Inflammatory macrophage (primary cell): ENCODE results near the gene PGD.
"Not testable (repeated sequence)": the region's sequence is repeated elsewhere in the genome, so short reads cannot be mapped to it uniquely, and the experiment has no call there.

Experiments
- DNase-seq, 2 donors: peaks; one replicate each; pipeline ENCODE4 v3.0.0-alpha.2; 2020 to 2022

The PGD gene

DNA sequence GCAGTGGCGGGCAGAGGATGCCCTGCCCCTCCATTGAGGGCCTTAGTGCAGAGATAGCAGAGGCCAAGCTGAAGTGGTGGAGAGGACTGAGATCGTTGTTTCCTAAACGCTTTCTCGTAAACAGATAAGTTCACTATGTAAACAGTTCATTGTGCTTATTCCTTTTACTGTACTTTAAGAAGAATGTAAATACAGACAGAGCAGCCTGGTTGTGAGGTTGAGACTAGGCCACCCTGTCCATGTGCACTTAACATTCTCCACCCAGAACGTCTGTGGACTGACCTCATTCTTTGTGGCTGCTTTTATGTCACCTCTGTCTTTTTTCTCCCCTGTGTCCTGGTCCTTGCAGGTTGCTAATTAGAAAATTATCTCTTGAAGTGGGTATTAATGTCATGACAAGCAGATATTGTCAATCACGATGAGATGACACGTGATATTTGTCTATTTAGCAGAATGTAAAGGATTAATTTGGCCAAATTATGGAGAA, 39.9 kb downstream of the PGD start:
- no peak for DNase-seq

DNA sequence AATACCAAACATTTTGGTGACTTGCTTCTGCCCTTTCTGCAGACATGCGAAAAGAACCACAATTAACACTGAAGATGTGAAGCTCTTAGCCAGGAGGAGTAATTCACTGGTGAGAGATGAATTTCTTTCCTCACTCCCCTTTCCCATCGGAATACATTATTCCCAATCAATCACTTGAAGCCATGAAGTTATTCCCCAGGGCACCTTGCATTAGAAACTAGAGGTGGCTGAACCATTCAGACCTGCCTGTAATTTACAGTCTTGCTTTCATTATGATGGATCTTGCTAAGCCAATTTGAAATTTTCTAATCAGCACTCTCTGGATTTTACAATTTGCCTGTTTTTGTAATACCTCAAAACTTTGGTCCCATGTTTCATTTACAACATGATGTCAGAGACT, 41.4 kb downstream of the PGD start:
- DNase-seq = no peak

DNA sequence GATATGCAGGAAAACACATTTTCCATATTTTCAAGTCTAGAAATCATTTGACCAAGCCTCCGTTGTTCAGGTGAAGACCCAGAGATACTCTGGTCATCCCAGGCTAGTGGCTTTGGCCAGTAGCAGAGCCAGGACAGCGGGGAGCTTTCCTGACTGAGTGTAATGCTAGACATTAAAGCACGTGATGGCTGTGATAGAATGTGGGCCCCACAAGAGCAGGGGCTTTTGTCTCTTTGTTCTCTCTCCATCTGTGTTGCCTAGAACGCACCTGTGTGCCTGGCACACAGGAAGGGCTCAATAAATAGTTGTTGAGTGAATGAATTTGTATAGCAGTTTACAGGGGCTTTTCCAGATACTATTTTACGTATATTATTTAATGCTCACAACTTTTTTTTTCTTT, 41.9 kb downstream of the PGD start:
- no peak for DNase-seq

DNA sequence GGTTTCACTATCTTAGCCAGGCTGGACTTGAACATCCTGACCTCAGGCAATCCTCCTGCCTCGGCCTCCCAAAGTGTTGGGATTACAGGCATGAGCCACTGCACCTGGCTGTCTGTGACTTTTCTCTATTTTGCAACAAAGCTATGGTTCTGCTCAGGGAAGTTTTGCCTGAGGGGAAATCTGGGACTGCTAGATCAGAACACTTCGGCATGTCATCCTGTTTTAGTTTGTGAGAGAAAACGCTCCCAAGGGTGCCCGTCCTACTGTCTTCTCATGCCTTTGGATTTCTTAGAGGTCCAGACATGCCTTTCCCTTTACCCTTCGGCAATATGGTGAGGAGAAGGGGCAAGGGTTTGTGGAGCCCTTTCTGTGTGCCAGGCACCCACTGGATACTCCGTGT, 45.4 kb downstream of the PGD start:
- no peak for DNase-seq

DNA sequence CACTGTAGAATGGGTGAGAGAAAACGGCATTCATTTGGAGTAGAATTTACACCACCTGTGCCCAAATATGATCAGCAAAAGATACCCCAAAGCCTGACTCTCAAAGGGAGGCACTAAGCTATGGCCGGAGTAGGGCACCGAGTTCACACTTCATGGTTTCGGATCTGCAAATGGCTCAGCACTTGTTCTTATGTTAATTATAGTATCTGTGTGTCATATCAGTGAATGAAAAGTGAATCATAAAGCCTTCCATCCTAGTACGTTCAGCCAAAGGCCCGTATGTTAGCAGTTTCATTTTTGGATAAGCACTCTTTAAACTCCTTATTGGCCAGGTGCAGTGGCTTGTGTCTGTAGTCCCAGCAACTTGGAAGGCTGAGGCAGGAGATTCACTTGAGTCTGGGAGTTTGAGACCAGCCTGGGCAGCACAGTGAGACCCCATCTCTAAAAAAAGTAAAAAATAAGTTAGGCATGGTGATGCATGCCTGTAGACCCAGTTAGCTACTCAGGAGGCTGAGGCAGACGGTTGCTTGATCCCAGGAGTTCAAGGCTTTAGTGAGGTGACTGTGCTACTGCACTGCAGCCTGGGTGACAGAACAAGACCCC, 46.0 kb downstream of the PGD start:
- no peak for DNase-seq

DNA sequence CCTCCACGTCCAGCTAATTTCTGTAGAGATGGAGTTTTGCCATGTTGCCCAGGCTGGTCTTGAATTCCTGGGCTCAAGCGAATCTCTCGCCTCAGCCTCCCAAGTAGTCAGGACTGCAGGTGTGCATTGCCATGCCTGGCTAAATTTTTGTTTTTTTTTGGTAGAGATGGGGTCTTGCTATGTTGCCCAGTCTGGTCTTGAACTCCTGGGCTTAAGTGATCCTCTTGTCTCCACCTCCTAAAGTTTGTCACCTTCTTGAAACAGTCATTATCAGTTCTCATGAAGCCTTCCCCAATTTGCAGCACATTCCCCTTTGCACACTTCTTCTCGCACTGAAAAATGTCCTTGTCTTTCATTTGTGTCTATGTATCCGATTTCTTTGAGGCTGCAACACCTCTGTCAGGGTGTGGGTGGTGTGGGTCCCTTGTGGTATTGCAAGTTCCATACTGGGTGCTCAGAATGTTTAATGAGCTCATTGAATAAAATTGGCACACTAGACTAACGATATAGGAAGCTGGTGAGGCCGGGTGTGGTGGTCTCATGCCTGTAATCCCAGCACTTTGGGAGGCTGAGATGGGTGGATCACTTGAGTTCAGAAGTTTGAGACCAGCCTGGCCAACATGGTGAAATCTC, 48.0 kb downstream of the PGD start:
- DNase-seq = no peak

DNA sequence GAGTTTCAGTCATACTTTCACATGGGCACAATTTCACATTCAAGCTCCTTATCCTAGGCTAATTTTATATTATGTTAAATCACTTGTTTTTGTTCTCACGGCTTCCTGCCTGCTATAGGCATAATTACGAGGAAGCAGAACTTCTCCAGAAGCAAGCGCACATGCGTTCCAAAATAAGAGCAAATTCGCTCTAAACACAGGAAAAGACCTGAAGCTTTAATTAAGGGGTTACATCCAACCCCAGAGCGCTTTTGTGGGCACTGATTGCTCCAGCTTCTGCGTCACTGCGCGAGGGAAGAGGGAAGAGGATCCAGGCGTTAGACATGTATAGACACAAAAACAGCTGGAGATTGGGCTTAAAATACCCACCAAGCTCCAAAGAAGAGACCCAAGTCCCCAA, 50.9 kb downstream of the PGD start, which contains the start of gene CORT:
TSS of gene CORT (plus strand) at position 281 of the 400 bp plus-strand sequence. CDS start 193 bp downstream, outside the sequence.
- no peak for DNase-seq

DNA sequence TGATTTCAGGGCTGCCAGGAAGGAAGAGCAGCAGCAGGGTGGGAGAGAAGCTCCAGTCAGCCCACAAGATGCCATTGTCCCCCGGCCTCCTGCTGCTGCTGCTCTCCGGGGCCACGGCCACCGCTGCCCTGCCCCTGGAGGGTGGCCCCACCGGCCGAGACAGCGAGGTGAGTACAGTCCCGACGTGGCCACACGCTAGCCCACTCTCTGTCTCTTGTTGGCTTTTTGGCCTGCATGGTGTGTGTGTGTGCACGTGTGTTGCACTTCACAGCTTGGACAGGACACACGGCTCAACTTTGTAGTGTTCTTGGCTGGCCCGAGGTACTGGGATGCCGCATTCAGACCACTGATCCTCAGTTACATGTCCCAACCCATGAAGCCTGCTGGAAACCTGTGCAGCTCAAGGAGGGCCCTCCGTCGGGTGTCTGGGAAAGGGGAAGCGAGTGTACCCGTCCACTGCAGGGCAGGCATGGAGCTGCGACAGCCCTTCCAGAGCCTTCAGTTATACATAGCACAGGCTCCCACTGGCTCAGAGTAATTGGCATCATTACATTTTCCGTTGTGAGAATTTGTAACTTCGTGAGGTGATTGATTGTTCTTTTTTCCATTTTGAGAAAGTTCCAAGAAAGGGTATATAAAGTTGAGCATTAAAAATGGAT, 51.4 kb downstream of the PGD start:
- DNase-seq = no peak

DNA sequence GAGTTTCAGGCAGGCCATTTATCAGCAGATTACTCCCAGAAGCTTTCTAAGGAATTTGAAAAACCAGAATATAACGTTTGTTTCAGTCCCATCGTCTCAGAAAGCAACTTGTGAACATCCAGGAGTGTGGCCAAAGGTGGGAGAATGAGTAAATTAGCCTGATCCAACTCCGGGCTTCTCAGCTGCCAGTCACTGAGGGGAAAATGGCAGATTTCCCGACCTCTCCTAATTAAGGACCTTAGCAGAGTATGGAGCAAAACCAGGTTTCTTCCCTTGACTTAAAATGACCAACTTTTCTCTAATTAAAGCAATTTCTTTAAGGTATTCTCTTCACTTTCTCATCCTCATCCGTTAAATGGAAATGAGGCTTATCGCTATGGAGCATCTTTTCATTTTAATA, 52.0 kb downstream of the PGD start:
- no peak for DNase-seq

DNA sequence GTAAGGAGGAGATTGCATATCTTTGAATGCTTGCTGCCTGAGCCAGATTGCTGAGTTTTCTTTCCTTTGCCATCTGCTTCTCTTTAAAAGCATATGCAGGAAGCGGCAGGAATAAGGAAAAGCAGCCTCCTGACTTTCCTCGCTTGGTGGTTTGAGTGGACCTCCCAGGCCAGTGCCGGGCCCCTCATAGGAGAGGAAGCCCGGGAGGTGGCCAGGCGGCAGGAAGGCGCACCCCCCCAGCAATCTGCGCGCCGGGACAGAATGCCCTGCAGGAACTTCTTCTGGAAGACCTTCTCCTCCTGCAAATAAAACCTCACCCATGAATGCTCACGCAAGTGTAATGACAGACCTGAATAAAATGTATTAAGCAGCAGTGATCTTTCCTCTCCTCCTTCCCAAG, 52.4 kb downstream of the PGD start:
- DNase-seq = no peak

DNA sequence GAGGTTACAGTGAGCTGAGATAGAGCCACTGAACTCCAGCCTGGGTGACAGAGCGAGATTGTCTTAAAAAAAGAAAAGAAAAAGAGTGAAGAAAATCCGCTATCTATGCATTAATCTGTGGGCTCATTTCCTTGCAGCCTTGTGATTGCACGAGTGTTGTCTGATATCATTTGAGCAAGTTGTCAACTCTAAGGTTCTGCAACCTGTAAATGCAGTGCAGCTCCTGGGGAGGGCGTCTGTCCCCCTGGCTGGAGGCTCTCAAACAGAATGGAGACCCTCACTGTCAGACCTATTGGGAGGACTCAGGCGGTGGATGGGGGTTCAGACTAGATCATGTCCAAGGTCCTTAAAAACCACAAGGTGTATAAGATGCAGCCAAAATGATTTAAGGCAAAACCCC, 57.2 kb downstream of the PGD start:
- no peak for DNase-seq

DNA sequence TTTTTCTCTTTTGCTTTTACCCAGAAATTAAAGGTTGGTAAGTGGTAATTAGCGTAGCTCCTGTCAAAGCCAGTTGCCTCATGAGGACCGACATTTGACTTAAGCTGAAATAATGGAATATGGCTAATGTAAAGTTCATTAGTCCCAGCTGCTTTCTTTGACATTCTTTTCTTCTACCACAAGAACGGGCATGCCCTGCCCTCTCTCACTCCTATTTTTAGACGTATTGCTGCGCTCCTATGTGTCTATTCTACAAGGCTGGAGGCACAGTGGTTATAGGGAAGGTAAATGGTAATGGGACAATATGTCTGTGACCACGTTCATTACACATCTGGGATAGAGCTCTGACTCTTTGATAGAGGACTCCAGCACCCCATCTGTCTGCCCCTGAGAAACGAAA, 57.8 kb downstream of the PGD start:
- DNase-seq = no peak

DNA sequence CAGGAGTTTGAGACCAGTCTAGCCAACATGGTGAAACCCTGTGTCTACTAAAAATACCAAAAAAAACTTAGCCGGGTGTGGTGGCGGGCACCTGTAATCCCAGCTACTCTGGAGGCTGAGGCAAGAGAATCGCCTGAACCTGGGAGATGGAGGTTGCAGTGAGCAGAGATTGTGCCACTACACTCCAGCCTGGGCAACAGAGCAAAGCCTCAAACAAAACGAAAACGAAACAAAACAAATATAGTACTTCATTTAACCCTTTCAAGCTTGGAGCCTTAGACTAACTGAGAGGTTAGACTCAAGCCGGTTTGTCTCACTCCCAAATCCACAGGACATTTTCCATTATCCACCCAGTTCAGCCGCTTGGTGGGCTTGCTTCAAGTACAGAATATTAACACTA, 58.6 kb downstream of the PGD start:
- DNase-seq = not testable (repeated sequence)

DNA sequence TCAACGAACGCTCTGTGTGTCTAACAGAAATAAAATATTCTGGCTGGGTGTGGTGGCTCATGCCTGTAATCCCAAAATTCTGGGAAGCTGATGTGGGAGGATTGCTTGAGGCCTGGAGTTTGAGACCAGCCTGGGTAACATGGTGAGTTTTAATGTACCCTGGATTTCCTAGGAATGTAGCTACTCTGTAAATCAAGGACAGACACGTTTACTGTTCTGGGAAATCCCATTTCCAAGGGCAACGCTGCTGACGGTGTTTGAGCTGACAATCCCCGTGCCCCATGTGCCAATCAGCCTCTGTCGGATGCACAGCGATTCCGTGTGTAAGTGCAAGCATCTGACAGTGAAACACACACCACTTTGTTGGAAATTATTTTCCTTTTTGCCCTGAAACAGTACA, 59.0 kb downstream of the PGD start:
- DNase-seq = no peak

DNA sequence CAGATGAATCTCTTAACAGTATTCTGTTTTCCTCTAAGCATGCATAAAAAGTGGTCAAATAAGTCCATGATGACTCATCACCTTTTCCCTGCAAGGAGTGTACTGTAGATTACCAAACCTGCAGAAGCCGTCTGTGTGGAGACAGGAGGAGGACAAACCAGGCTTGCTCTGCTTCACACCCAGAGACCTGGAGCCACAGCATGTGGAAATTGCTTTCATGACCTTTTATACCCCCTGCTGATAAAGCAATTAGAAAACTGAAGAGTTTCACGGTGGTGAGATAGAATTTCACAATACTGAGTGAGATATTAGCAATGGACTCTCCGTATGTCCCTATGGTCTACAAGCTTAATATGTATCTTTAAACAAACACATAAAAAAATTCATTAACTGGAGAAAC, 60.3 kb downstream of the PGD start:
- DNase-seq = no peak

DNA sequence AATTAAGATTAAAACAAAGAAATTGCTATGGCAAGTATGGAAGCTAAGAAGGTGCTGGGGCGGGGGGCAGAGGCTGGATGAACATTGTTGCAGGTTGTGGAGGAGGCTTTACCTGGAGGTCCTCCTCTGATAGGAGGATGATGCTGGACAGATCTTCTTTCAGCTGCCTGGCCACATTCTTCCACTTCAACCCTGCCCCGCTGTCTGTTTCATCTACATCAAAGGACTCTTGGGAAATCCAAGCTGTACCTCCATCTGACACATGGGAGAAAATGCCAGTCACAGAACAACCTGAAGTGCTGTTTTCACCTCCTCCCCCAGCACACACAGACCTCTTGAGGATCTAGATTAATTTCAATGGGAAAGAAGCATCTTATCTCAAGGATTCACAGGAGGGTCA, 68.2 kb downstream of the PGD start:
- DNase-seq = no peak

DNA sequence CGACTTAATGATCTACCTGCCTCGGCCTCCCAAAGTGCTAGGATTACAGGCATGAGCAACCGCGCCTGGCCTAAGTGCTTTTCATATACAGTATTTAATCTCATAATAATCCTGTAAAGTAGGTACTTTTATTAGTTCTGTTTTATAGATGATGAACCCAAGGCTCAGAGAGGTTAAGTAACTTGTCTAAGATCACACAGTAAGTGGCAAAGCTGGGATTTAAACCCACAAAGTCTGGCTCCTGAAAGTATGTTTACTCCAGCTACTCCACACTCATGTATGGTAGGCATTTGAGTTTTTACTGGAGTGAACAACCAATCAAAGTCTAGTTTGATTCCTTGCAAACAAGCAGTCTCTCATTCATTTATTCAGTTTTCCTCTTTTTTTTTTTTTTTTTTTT, 71.2 kb downstream of the PGD start:
- DNase-seq = no peak
